NCI-H146 treated with DMSO at 0.1 percent for 48 hours (cell line): ENCODE data around the gene SPARCL1.
"Not testable (repeated sequence)": the region's sequence is repeated elsewhere in the genome, so short reads cannot be mapped to it uniquely, and the experiment has no call there.

Experiments
- DNase-seq: peaks from one replicate; lab custom pipeline; 2025; ENCODE audit not compliant: unreplicated experiment; lab: John Stamatoyannopoulos, UW

Gene SPARCL1

GRCh38 chr4:87529187-87529586, at the start of gene SPARCL1:
Gene SPARCL1 (minus strand): TSS chr4:87529376. CDS start chr4:87499574, 29,802 bp downstream.
- no peak for DNase-seq

GRCh38 chr4:87575983-87576382, 46.8 kb upstream of the SPARCL1 start:
- no peak for DNase-seq

- no peak for DNase-seq
Observed at GRCh38 chr4:87575408-87575807, 46.2 kb upstream of the SPARCL1 start.

GRCh38 chr4:87574996-87575395, 45.8 kb upstream of the SPARCL1 start:
- no peak for DNase-seq

GRCh38 chr4:87574376-87574775, 45.2 kb upstream of the SPARCL1 start:
- not testable (repeated sequence) for DNase-seq

GRCh38 chr4:87570290-87570805, 41.2 kb upstream of the SPARCL1 start:
- no peak for DNase-seq

GRCh38 chr4:87567191-87567590, 38.0 kb upstream of the SPARCL1 start:
- no peak for DNase-seq

- no peak for DNase-seq
Observed at GRCh38 chr4:87566276-87566675, 37.1 kb upstream of the SPARCL1 start.

GRCh38 chr4:87565746-87566145, 36.6 kb upstream of the SPARCL1 start:
- no peak for DNase-seq

- DNase-seq: no peak
Observed at GRCh38 chr4:87560802-87561201, 31.6 kb upstream of the SPARCL1 start.

GRCh38 chr4:87559090-87559837, 30.1 kb upstream of the SPARCL1 start:
- DNase-seq: no peak

GRCh38 chr4:87557348-87557747, 28.2 kb upstream of the SPARCL1 start:
- DNase-seq: no peak

GRCh38 chr4:87555773-87556619, 26.8 kb upstream of the SPARCL1 start:
- DNase-seq: no peak

- DNase-seq: no peak
Observed at GRCh38 chr4:87553182-87553581, 24.0 kb upstream of the SPARCL1 start.

GRCh38 chr4:87551361-87551760, 22.2 kb upstream of the SPARCL1 start:
- DNase-seq: no peak

- DNase-seq: no peak
Observed at GRCh38 chr4:87547016-87547708, 18.0 kb upstream of the SPARCL1 start.

GRCh38 chr4:87545052-87545451, 15.9 kb upstream of the SPARCL1 start:
- no peak for DNase-seq

GRCh38 chr4:87543835-87544461, 14.8 kb upstream of the SPARCL1 start:
- DNase-seq: no peak

- DNase-seq: no peak
Observed at GRCh38 chr4:87542734-87543312, 13.6 kb upstream of the SPARCL1 start.

GRCh38 chr4:87541956-87542709, 13.0 kb upstream of the SPARCL1 start:
- no peak for DNase-seq
